ENCODE data around the gene MOGAT1. TPM values are rescaled to one million over a fixed set of nuclear protein-coding genes. Genes with fewer than 3 reads are reported as not detected.
"Not testable (repeated sequence)": the region's sequence is repeated elsewhere in the genome, so short reads cannot be mapped to it uniquely, and the experiment has no call there.

Gene MOGAT1
- total RNA-seq, 1 donor from 2014 or later, result not detected

GRCh38 chr2:222693413-222693812 lies 22.0 kb downstream of the MOGAT1 start:
- not testable (repeated sequence) for H3K27ac ChIP-seq (ENCODE audit: low read depth, low read length); H3K4me1 ChIP-seq (ENCODE audit: control insufficient read depth in 3 of 3, insufficient read depth in 3 of 3, low read length in 3 of 3); H3K9ac ChIP-seq (ENCODE audit: low read depth in 1 of 3, low read length in 3 of 3); H3K9me3 ChIP-seq (ENCODE audit: control insufficient read depth in 3 of 3, low read length in 3 of 3); H3K27me3 ChIP-seq (ENCODE audit: control insufficient read depth in 3 of 3, insufficient read depth in 3 of 3, low read length in 3 of 3); H3K4me3 ChIP-seq (ENCODE audit: low read length in 3 of 3); H3K36me3 ChIP-seq (ENCODE audit: control insufficient read depth in 3 of 3, insufficient read depth in 3 of 3, low read length in 3 of 3)

GRCh38 chr2:222693837-222694236 lies 22.4 kb downstream of the MOGAT1 start:
- H3K9ac ChIP-seq (ENCODE audit: low read depth in 1 of 3, low read length in 3 of 3), result no peak overlapping the region
- peaks cover 0 to 2% (median 0%) of the 10 kb centered on the region in 3 donors for H3K4me1 ChIP-seq (ENCODE audit: control insufficient read depth in 3 of 3, insufficient read depth in 3 of 3, low read length in 3 of 3)
- no peak overlapping the region for H3K4me3 ChIP-seq (ENCODE audit: low read length in 3 of 3)
- H3K27me3 ChIP-seq (ENCODE audit: control insufficient read depth in 3 of 3, insufficient read depth in 3 of 3, low read length in 3 of 3), result no peaks in the 10 kb centered on the region
- H3K27ac ChIP-seq (ENCODE audit: low read depth, low read length), result no peak overlapping the region
- H3K9me3 ChIP-seq (ENCODE audit: control insufficient read depth in 3 of 3, low read length in 3 of 3), result no peaks in the 10 kb centered on the region
- H3K36me3 ChIP-seq (ENCODE audit: control insufficient read depth in 3 of 3, insufficient read depth in 3 of 3, low read length in 3 of 3), result no peaks in the 10 kb centered on the region

GRCh38 chr2:222698276-222698675 lies 26.8 kb downstream of the MOGAT1 start:
- H3K27ac ChIP-seq (ENCODE audit: low read depth, low read length), result no peak overlapping the region
- H3K9ac ChIP-seq (ENCODE audit: low read depth in 1 of 3, low read length in 3 of 3), result no peak overlapping the region
- no peak overlapping the region for H3K4me3 ChIP-seq (ENCODE audit: low read length in 3 of 3)
- H3K36me3 ChIP-seq (ENCODE audit: control insufficient read depth in 3 of 3, insufficient read depth in 3 of 3, low read length in 3 of 3), result no peaks in the 10 kb centered on the region
- no peaks in the 10 kb centered on the region for H3K4me1 ChIP-seq (ENCODE audit: control insufficient read depth in 3 of 3, insufficient read depth in 3 of 3, low read length in 3 of 3)
- H3K27me3 ChIP-seq (ENCODE audit: control insufficient read depth in 3 of 3, insufficient read depth in 3 of 3, low read length in 3 of 3), result peaks cover 0 to 2% (median 0%) of the 10 kb centered on the region in 3 donors
- H3K9me3 ChIP-seq (ENCODE audit: control insufficient read depth in 3 of 3, low read length in 3 of 3), result no peaks in the 10 kb centered on the region

GRCh38 chr2:222701233-222701632 lies 29.8 kb downstream of the MOGAT1 start:
- H3K9me3 ChIP-seq (ENCODE audit: control insufficient read depth in 3 of 3, low read length in 3 of 3), result no peaks in the 10 kb centered on the region
- no peak overlapping the region for H3K27ac ChIP-seq (ENCODE audit: low read depth, low read length)
- H3K27me3 ChIP-seq (ENCODE audit: control insufficient read depth in 3 of 3, insufficient read depth in 3 of 3, low read length in 3 of 3), result peaks cover 0 to 2% (median 0%) of the 10 kb centered on the region in 3 donors
- no peak overlapping the region for H3K9ac ChIP-seq (ENCODE audit: low read depth in 1 of 3, low read length in 3 of 3)
- H3K36me3 ChIP-seq (ENCODE audit: control insufficient read depth in 3 of 3, insufficient read depth in 3 of 3, low read length in 3 of 3), result no peaks in the 10 kb centered on the region
- H3K4me3 ChIP-seq (ENCODE audit: low read length in 3 of 3), result no peak overlapping the region
- H3K4me1 ChIP-seq (ENCODE audit: control insufficient read depth in 3 of 3, insufficient read depth in 3 of 3, low read length in 3 of 3), result no peaks in the 10 kb centered on the region

GRCh38 chr2:222701721-222702131 lies 30.3 kb downstream of the MOGAT1 start:
- no peak overlapping the region for H3K4me3 ChIP-seq (ENCODE audit: low read length in 3 of 3)
- H3K27ac ChIP-seq (ENCODE audit: low read depth, low read length), result no peak overlapping the region
- no peaks in the 10 kb centered on the region for H3K9me3 ChIP-seq (ENCODE audit: control insufficient read depth in 3 of 3, low read length in 3 of 3)
- no peaks in the 10 kb centered on the region for H3K36me3 ChIP-seq (ENCODE audit: control insufficient read depth in 3 of 3, insufficient read depth in 3 of 3, low read length in 3 of 3)
- no peaks in the 10 kb centered on the region for H3K4me1 ChIP-seq (ENCODE audit: control insufficient read depth in 3 of 3, insufficient read depth in 3 of 3, low read length in 3 of 3)
- H3K27me3 ChIP-seq (ENCODE audit: control insufficient read depth in 3 of 3, insufficient read depth in 3 of 3, low read length in 3 of 3), result peaks cover 0 to 2% (median 0%) of the 10 kb centered on the region in 3 donors
- no peak overlapping the region for H3K9ac ChIP-seq (ENCODE audit: low read depth in 1 of 3, low read length in 3 of 3)

GRCh38 chr2:222703091-222703490 lies 31.6 kb downstream of the MOGAT1 start:
- peaks cover 0 to 2% (median 0%) of the 10 kb centered on the region in 3 donors for H3K27me3 ChIP-seq (ENCODE audit: control insufficient read depth in 3 of 3, insufficient read depth in 3 of 3, low read length in 3 of 3)
- H3K9me3 ChIP-seq (ENCODE audit: control insufficient read depth in 3 of 3, low read length in 3 of 3), result no peaks in the 10 kb centered on the region
- peaks cover 0 to 5% (median 2%) of the 10 kb centered on the region in 3 donors for H3K4me1 ChIP-seq (ENCODE audit: control insufficient read depth in 3 of 3, insufficient read depth in 3 of 3, low read length in 3 of 3)
- no peaks in the 10 kb centered on the region for H3K36me3 ChIP-seq (ENCODE audit: control insufficient read depth in 3 of 3, insufficient read depth in 3 of 3, low read length in 3 of 3)
- no peak overlapping the region for H3K4me3 ChIP-seq (ENCODE audit: low read length in 3 of 3)
- H3K9ac ChIP-seq (ENCODE audit: low read depth in 1 of 3, low read length in 3 of 3), result no peak overlapping the region
- H3K27ac ChIP-seq (ENCODE audit: low read depth, low read length), result no peak overlapping the region

- Histone ChIP-seq H3K36me3 (ENCODE audit: control insufficient read depth in 3 of 3, insufficient read depth in 3 of 3, low read length in 3 of 3) (no peaks in the 10 kb centered on the region), H3K9me3 (ENCODE audit: control insufficient read depth in 3 of 3, low read length in 3 of 3) (no peaks in the 10 kb centered on the region), H3K4me3 (ENCODE audit: low read length in 3 of 3) (no peak overlapping the region), H3K4me1 (ENCODE audit: control insufficient read depth in 3 of 3, insufficient read depth in 3 of 3, low read length in 3 of 3) (peaks cover 2 to 6% (median 4%) of the 10 kb centered on the region in 3 donors), H3K27ac (ENCODE audit: low read depth, low read length) (no peak overlapping the region), H3K27me3 (ENCODE audit: control insufficient read depth in 3 of 3, insufficient read depth in 3 of 3, low read length in 3 of 3) (peaks cover 0 to 2% (median 0%) of the 10 kb centered on the region in 3 donors), H3K9ac (ENCODE audit: low read depth in 1 of 3, low read length in 3 of 3) (no peak overlapping the region)
Measured at GRCh38 chr2:222703886-222704285, 32.4 kb downstream of the MOGAT1 start.

GRCh38 chr2:222706616-222707015 lies 35.2 kb downstream of the MOGAT1 start:
- Histone ChIP-seq H3K36me3 (ENCODE audit: control insufficient read depth in 3 of 3, insufficient read depth in 3 of 3, low read length in 3 of 3) (no peaks in the 10 kb centered on the region), H3K27me3 (ENCODE audit: control insufficient read depth in 3 of 3, insufficient read depth in 3 of 3, low read length in 3 of 3) (no peaks in the 10 kb centered on the region), H3K27ac (ENCODE audit: low read depth, low read length) (no peak overlapping the region), H3K9me3 (ENCODE audit: control insufficient read depth in 3 of 3, low read length in 3 of 3) (no peaks in the 10 kb centered on the region), H3K4me1 (ENCODE audit: control insufficient read depth in 3 of 3, insufficient read depth in 3 of 3, low read length in 3 of 3) (peaks cover 8 to 13% (median 11%) of the 10 kb centered on the region in 3 donors), H3K9ac (ENCODE audit: low read depth in 1 of 3, low read length in 3 of 3) (no peak overlapping the region), H3K4me3 (ENCODE audit: low read length in 3 of 3) (no peak overlapping the region)

GRCh38 chr2:222707102-222707688 lies 35.7 kb downstream of the MOGAT1 start:
- no peaks in the 10 kb centered on the region for H3K9me3 ChIP-seq (ENCODE audit: control insufficient read depth in 3 of 3, low read length in 3 of 3)
- H3K4me1 ChIP-seq (ENCODE audit: control insufficient read depth in 3 of 3, insufficient read depth in 3 of 3, low read length in 3 of 3), result peaks cover 8 to 13% (median 11%) of the 10 kb centered on the region in 3 donors
- H3K36me3 ChIP-seq (ENCODE audit: control insufficient read depth in 3 of 3, insufficient read depth in 3 of 3, low read length in 3 of 3), result no peaks in the 10 kb centered on the region
- H3K27ac ChIP-seq (ENCODE audit: low read depth, low read length), result no peak overlapping the region
- no peaks in the 10 kb centered on the region for H3K27me3 ChIP-seq (ENCODE audit: control insufficient read depth in 3 of 3, insufficient read depth in 3 of 3, low read length in 3 of 3)
- H3K4me3 ChIP-seq (ENCODE audit: low read length in 3 of 3), result no peak overlapping the region
- no peak overlapping the region for H3K9ac ChIP-seq (ENCODE audit: low read depth in 1 of 3, low read length in 3 of 3)

- Histone ChIP-seq H3K27ac (ENCODE audit: low read depth, low read length) (no peak overlapping the region), H3K4me1 (ENCODE audit: control insufficient read depth in 3 of 3, insufficient read depth in 3 of 3, low read length in 3 of 3) (peaks cover 8 to 13% (median 11%) of the 10 kb centered on the region in 3 donors), H3K36me3 (ENCODE audit: control insufficient read depth in 3 of 3, insufficient read depth in 3 of 3, low read length in 3 of 3) (no peaks in the 10 kb centered on the region), H3K9ac (ENCODE audit: low read depth in 1 of 3, low read length in 3 of 3) (no peak overlapping the region), H3K27me3 (ENCODE audit: control insufficient read depth in 3 of 3, insufficient read depth in 3 of 3, low read length in 3 of 3) (no peaks in the 10 kb centered on the region), H3K4me3 (ENCODE audit: low read length in 3 of 3) (no peak overlapping the region), H3K9me3 (ENCODE audit: control insufficient read depth in 3 of 3, low read length in 3 of 3) (no peaks in the 10 kb centered on the region)
Measured at GRCh38 chr2:222707689-222708273, 36.3 kb downstream of the MOGAT1 start.

Measured in skeletal muscle tissue (tissue), 4 donors.